OCI-LY3 (cell line): ENCODE data around the gene EMC9.

Source experiments
- EZH2phosphoT487 ChIP-seq: fragments of 200-600 bp; shearing (Covaris generic); IDR thresholded peaks from 2 replicates; pipeline ENCODE4 v1.6.1; 2018; ENCODE audit warnings: antibody characterized with exemption, mixed run types, low read depth
- TF ChIP-seq, protein P1 (sequence below): fragments of 200-600, 300-600 bp; sonication (generic); IDR thresholded peaks from 2 replicates; pipeline ENCODE4 v1.5.1; 2014; ENCODE audit warnings: antibody characterized with exemption, low read length, low read depth

DNA sequence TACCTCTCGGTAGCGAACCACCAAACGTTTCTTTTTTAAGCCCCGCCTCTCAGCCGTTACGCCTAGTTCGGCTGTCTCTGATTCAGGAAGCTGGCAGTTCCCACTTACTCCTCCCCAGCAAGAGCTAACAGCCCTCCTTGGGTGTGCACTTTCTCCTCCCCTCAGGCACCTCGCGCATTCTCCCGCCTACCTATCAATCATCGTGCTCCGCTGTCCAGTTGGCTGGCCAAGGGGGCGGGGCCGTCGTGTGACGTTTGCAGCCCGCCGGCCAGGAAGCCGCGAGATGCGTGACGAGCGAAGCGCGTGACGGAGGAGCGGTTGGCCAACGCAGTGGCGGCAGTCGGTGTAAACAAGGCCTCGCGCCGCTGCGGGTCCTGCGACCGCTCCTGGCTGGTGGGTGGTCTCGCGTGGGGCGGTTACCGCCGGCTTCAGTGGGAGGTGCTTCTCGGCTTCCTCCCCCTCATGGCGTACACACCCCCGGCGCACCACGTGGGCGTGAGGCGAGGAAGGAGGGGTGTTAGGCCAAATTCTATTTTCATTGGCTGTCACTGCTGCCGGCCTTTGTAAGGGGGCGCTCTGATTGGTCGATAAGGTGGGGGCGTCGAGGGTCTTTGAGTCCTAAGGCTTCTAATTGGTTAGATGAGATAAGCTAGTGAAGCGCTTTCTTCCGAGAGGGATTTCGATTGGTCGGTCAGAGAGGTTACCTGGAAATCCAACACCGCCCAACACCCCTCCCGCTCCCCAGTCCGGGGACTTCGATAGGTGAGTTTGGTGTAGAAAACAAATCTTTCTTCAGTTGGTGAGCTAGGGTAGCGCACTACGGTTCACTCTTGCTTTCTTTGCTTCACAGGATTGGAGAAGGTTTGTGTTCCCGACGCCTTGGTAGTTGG lies 26.6 kb downstream of the EMC9 start, which contains the start of the genes DCAF11 and NRL:
- TF ChIP-seq, protein P1, sequence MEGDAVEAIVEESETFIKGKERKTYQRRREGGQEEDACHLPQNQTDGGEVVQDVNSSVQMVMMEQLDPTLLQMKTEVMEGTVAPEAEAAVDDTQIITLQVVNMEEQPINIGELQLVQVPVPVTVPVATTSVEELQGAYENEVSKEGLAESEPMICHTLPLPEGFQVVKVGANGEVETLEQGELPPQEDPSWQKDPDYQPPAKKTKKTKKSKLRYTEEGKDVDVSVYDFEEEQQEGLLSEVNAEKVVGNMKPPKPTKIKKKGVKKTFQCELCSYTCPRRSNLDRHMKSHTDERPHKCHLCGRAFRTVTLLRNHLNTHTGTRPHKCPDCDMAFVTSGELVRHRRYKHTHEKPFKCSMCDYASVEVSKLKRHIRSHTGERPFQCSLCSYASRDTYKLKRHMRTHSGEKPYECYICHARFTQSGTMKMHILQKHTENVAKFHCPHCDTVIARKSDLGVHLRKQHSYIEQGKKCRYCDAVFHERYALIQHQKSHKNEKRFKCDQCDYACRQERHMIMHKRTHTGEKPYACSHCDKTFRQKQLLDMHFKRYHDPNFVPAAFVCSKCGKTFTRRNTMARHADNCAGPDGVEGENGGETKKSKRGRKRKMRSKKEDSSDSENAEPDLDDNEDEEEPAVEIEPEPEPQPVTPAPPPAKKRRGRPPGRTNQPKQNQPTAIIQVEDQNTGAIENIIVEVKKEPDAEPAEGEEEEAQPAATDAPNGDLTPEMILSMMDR: no peak
- TF ChIP-seq EZH2phosphoT487: no peak
